Calu3 (cell line): ENCODE results near the gene EBLN1. TPM values are rescaled to one million over a fixed set of nuclear protein-coding genes. Genes with fewer than 3 reads are reported as not detected.
A peak's percentile ranks its signal among the peaks of the same experiment; 100 is the strongest.

Source experiments
- BruUV-seq: library from RNA; stranded (reverse); fragments of 400-500 nt; replicated peaks from 2 replicates; lab custom pipeline; 2021; lab: Mats Ljungman, UMichigan
- CTCF ChIA-PET: fragments of 300-600 bp; sonication (Branson Sonifier 250); formaldehyde crosslinking; loops from one replicate; lab custom pipeline; 2022; ENCODE audit warnings: antibody characterized with exemption; lab: Charles Lee
- DNase-seq: peaks from one replicate; pipeline ENCODE4 v3.0.0; 2022
- H3K27ac Mint-ChIP-seq: one replicate; pipeline ENCODE4 v1.8.0; 2022; ENCODE audit warnings: mixed read lengths; ENCODE audit not compliant: unreplicated experiment
- H3K27me3 Mint-ChIP-seq: one replicate; pipeline ENCODE4 v1.8.0; 2022; ENCODE audit warnings: mixed read lengths; ENCODE audit not compliant: unreplicated experiment
- H3K36me3 Mint-ChIP-seq: one replicate; pipeline ENCODE4 v1.8.0; 2022; ENCODE audit warnings: mild to moderate bottlenecking, moderate library complexity, mixed read lengths; ENCODE audit not compliant: insufficient read depth, unreplicated experiment
- H3K4me1 Mint-ChIP-seq: one replicate; pipeline ENCODE4 v1.8.0; 2022; ENCODE audit warnings: mild to moderate bottlenecking, low read depth, mixed read lengths; ENCODE audit not compliant: unreplicated experiment
- H3K4me3 Mint-ChIP-seq: one replicate; pipeline ENCODE4 v1.8.0; 2022; ENCODE audit warnings: mild to moderate bottlenecking, low read depth, moderate library complexity, mixed read lengths; ENCODE audit not compliant: unreplicated experiment
- H3K9me3 Mint-ChIP-seq: one replicate; pipeline ENCODE4 v1.8.0; 2022; ENCODE audit warnings: low read depth, mixed read lengths; ENCODE audit not compliant: unreplicated experiment
- CTCF ChIP-seq: fragments of 200-600 bp; IDR thresholded peaks from one replicate; pipeline ENCODE4 v1.8.0; 2022; ENCODE audit warnings: antibody characterized with exemption; ENCODE audit not compliant: unreplicated experiment
- intact Hi-C: fragments of 100-400 bp; cut with micrococcal nuclease; formaldehyde crosslinking; loops from one replicate; pipeline ENCODE4 v1.10.0; 2022; ENCODE audit not compliant: unreplicated experiment
- total RNA-seq: library from RNA; stranded (reverse); gene quantifications from 2 replicates; pipeline ENCODE4 v1.2.3, GENCODE V29; 2022

Gene EBLN1
- total RNA-seq, 1 experiment from 2014 or later: not detected

GRCh38 chr10:22231260-22231659, 13.4 kb upstream of the EBLN1 start:
- peaks cover 19% of the 10 kb centered on the region for H3K36me3 Mint-ChIP-seq
- no peaks in the 10 kb centered on the region for H3K27me3 Mint-ChIP-seq
- H3K27ac Mint-ChIP-seq: no peak overlapping the region
- CTCF ChIA-PET: no interaction called here
- no peak for TF ChIP-seq CTCF
- H3K4me1 Mint-ChIP-seq: peaks cover 11% of the 10 kb centered on the region
- intact Hi-C loops: loop anchor here (2.0 kb wide), 1 partner anchor 16 kb away; no protein-coding TSS in a partner anchor
- BruUV-seq: no TSS peak
- no peaks in the 10 kb centered on the region for H3K9me3 Mint-ChIP-seq
- no peak overlapping the region for H3K4me3 Mint-ChIP-seq
- no peak for DNase-seq

DNA sequence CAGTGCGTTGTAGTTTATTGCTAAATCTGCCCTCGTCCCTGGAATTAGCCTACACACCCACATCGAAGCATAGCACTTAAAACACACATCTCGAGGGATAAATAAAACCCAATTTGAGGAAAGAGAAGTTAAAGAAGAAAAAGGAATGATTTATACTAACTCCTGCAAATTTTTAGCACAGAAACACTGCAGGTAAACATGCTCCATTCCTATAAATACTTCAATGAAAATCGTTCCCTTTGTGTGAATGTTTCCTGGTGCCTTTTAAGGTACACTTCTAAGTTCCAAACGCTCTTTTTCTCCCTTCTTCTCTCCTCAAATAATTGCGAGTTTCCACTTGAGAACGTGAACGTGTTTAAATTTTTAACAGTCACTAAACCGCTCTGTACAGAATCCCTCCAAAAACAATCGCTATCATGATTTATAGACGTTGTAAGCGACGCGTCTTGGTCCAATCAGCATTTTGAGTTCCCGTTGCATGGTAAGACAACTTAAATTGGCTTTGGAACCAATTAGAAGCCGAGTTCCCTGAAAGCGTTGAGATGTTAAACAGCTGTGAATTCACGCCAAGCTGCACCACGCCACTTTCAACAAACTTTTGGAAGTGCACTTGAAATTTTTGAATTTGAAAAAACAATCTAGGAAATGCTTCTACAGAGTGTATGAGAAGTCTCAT, 12.5 kb upstream of the EBLN1 start:
- peak; percentile 11 for DNase-seq
- Mint-ChIP-seq H3K4me3 (peak overlapping the region; percentile 76), H3K27ac (peak overlapping the region; percentile 95), H3K36me3 (peaks cover 19% of the 10 kb centered on the region), H3K9me3 (no peaks in the 10 kb centered on the region), H3K27me3 (no peaks in the 10 kb centered on the region), H3K4me1 (peaks cover 4% of the 10 kb centered on the region)
- BruUV-seq: no TSS peak
- CTCF ChIA-PET: no interaction called here
- intact Hi-C loops: loop anchor here (2.0 kb wide), 1 partner anchor 17 kb away; no protein-coding TSS in a partner anchor
- TF ChIP-seq CTCF: no peak

GRCh38 chr10:22229802-22230157, 12.0 kb upstream of the EBLN1 start:
- H3K9me3 Mint-ChIP-seq: no peaks in the 10 kb centered on the region
- no peaks in the 10 kb centered on the region for H3K4me1 Mint-ChIP-seq
- peak overlapping the region; percentile 76 for H3K4me3 Mint-ChIP-seq
- no peaks in the 10 kb centered on the region for H3K27me3 Mint-ChIP-seq
- BruUV-seq: no TSS peak
- DNase-seq: no peak
- CTCF ChIA-PET: no interaction called here
- peaks cover 19% of the 10 kb centered on the region for H3K36me3 Mint-ChIP-seq
- no peak for TF ChIP-seq CTCF
- H3K27ac Mint-ChIP-seq: peak overlapping the region; percentile 95
- intact Hi-C loops: loop anchor here (2.0 to 5.0 kb wide), 2 partner anchors 17 to 88 kb away; partner anchors contain the start of gene COMMD3

- DNase-seq: peak; percentile 88
- CTCF ChIA-PET: interaction anchor here (1.0 to 1.5 kb wide), 3 partner anchors 93 to 125 kb away, joined by 3 read pairs; no protein-coding TSS in a partner anchor
- Mint-ChIP-seq H3K4me3 (peak overlapping the region; percentile 76), H3K9me3 (no peaks in the 10 kb centered on the region), H3K4me1 (no peaks in the 10 kb centered on the region), H3K27me3 (no peaks in the 10 kb centered on the region), H3K36me3 (peaks cover 19% of the 10 kb centered on the region), H3K27ac (peak overlapping the region; percentile 95)
- TF ChIP-seq CTCF: no peak
- BruUV-seq: no TSS peak
- intact Hi-C loops: loop anchor here (5.0 kb wide), 1 partner anchor 88 kb away; the partner anchor contains the start of gene COMMD3
Measured at GRCh38 chr10:22228943-22229801, 11.4 kb upstream of the EBLN1 start.
